ENCODE measurements around the gene RNF40.
A peak's percentile ranks its signal among the peaks of the same experiment; 100 is the strongest.

DNA sequence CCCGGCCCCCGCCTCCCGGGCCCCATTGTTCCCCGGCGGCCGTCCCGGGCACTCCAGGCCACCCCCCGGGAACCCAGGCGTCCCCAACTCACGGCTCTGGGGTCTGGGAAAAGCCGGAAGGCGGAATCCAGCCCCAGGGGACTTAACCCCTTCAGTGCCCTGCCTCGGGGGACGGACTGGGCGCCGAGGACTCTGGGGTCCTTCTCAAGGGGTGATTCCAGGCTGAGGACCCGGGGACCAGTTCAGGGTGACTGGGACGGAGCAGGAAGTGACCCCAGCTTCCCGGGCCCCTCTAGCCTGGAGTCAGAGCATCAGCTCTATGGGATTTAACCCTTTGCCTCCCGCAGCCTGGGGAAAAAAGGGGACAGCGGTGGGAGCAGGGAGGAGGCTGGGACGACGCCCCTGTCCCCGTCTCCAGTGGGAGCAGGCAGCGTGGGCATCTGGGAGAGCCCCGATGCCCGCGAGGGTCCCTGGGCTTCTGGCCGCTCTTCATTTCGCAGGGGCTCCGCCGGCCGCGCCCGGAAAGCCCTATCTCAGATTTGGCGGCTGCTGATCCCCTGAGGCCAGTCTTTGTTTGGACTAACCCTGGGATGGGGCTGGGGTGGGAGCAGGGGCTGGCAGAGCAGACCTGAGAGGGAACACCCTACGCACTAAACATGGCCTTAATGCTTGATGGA, 25.0 kb downstream of the RNF40 start, which contains the start of gene ZNF629:
- TF ChIP-seq EZH2 (IDR thresholded peaks at IDR 0.05) (no peak), POLR2AphosphoS5 (IDR thresholded peaks at IDR 0.05; ENCODE audit: borderline replicate concordance, low read depth, low read length) (peak; percentile 47)

Measured in SK-N-MC (cell line).